PC-3 (cell line): ENCODE results near the gene GNGT1. TPM values are rescaled to one million over a fixed set of nuclear protein-coding genes. Genes with fewer than 3 reads are reported as not detected.

Experiments used
- ATAC-seq: fragments of 200-7000 bp; cut with Tn5 transposase; 2 replicates; pipeline ENCODE4 v1.9.1; 2020; ENCODE audit warnings: mild to moderate bottlenecking, moderate library complexity
- Bru-seq: library from RNA; stranded (reverse); fragments of 400-500 nt; gene quantifications from one replicate; lab custom pipeline; 2021; lab: Mats Ljungman, UMichigan
- BruChase-seq, 2 experiments: library from RNA; stranded (reverse); fragments of 400-500 nt; gene quantifications; one replicate each; lab custom pipeline; 2021; lab: Mats Ljungman, UMichigan
- BruUV-seq: library from RNA; stranded (reverse); fragments of 400-500 nt; replicated peaks from 2 replicates; lab custom pipeline; 2021; lab: Mats Ljungman, UMichigan
- CTCF ChIA-PET: fragments of 300-600 bp; sonication (Branson Sonifier 250); formaldehyde crosslinking; loops from one replicate; lab custom pipeline; 2022; ENCODE audit warnings: antibody characterized with exemption; lab: Charles Lee
- POLR2A ChIA-PET: fragments of 300-600 bp; sonication (Branson Sonifier 250); formaldehyde crosslinking; loops from one replicate; lab custom pipeline; 2022; ENCODE audit warnings: antibody characterized with exemption; ENCODE audit not compliant: unreplicated experiment; lab: Charles Lee
- DNase-seq: peaks from one replicate; pipeline ENCODE4 v3.0.0-alpha.2; 2015
- H2AFZ ChIP-seq: fragments of 300-600 bp; sonication (generic); 2 replicates; pipeline ENCODE4 v1.6.0; 2016; ENCODE audit warnings: antibody characterized with exemption, low read length
- H3F3A ChIP-seq: fragments of 300-600 bp; sonication (generic); one replicate; pipeline ENCODE4 v1.6.0; 2017; ENCODE audit warnings: antibody characterized with exemption, low read length, control low read depth, mild to moderate bottlenecking; ENCODE audit not compliant: unreplicated experiment
- H3K27ac ChIP-seq: fragments of 300-600 bp; sonication (generic); 2 replicates; pipeline ENCODE4 v1.5.1; 2016; ENCODE audit warnings: mild to moderate bottlenecking, low read length
- H3K27me3 ChIP-seq: fragments of 300-600 bp; sonication (generic); 2 replicates; pipeline ENCODE4 v1.6.1; 2016; ENCODE audit warnings: low read length, mixed read lengths
- H3K36me3 ChIP-seq: fragments of 300-600 bp; sonication (generic); 2 replicates; pipeline ENCODE4 v1.6.1; 2016; ENCODE audit warnings: low read depth, mixed run types, low read length, mixed read lengths
- H3K4me1 ChIP-seq: fragments of 300-600 bp; sonication (generic); 2 replicates; pipeline ENCODE4 v1.5.1; 2016; ENCODE audit warnings: low read length; ENCODE audit not compliant: insufficient read depth
- H3K4me2 ChIP-seq: fragments of 300-600 bp; sonication (generic); 2 replicates; pipeline ENCODE4 v1.6.0; 2016; ENCODE audit warnings: low read length
- H3K4me3 ChIP-seq: fragments of 300-600 bp; sonication (generic); 2 replicates; pipeline ENCODE4 v1.5.1; 2016; ENCODE audit warnings: mild to moderate bottlenecking, low read length, mixed read lengths
- H3K79me2 ChIP-seq: fragments of 300-600 bp; sonication (generic); 2 replicates; pipeline ENCODE4 v1.6.1; 2017; ENCODE audit warnings: low read length, mixed read lengths
- H3K9ac ChIP-seq: fragments of 300-600 bp; sonication (generic); 2 replicates; pipeline ENCODE4 v1.6.0; 2016; ENCODE audit warnings: mild to moderate bottlenecking, low read length
- H3K9me2 ChIP-seq: fragments of 300-600 bp; sonication (generic); replicated peaks from 2 replicates; pipeline ENCODE4 v1.6.1; 2016; ENCODE audit warnings: mixed run types, low read length, mixed read lengths
- H3K9me3 ChIP-seq: fragments of 300-600 bp; sonication (generic); 2 replicates; pipeline ENCODE4 v1.6.1; 2016; ENCODE audit warnings: low read length, mixed read lengths
- H4K20me1 ChIP-seq: fragments of 300-600 bp; sonication (generic); 2 replicates; pipeline ENCODE4 v1.6.1; 2016; ENCODE audit warnings: low read length, mixed read lengths
- CTCF ChIP-seq: fragments of 300-600 bp; sonication (generic); conservative IDR thresholded peaks from 2 replicates; pipeline ENCODE4 v1.5.1; 2017; ENCODE audit warnings: antibody characterized with exemption, low read depth, mild to moderate bottlenecking, low read length
- EZH2 ChIP-seq: fragments of 300-600 bp; sonication (generic); IDR thresholded peaks from one replicate; pipeline ENCODE4 v1.6.1; 2017; ENCODE audit warnings: antibody characterized with exemption, mild to moderate bottlenecking, low read length; ENCODE audit not compliant: unreplicated experiment
- EZH2phosphoT487 ChIP-seq: fragments of 300-600 bp; sonication (generic); IDR thresholded peaks from 2 replicates; pipeline ENCODE4 v1.6.1; 2018; ENCODE audit warnings: mild to moderate bottlenecking, antibody characterized with exemption, low read length, borderline replicate concordance
- intact Hi-C: fragments of 100-400 bp; cut with micrococcal nuclease; formaldehyde crosslinking; loops from 2 replicates; pipeline ENCODE4 v1.9.0; 2023
- long read RNA-seq: library from polyadenylated mRNA; unstranded; transcript quantifications from one replicate; pipeline ENCODE4 v2.0.0, GENCODE V29; 2021; ENCODE audit not compliant: unreplicated experiment
- total RNA-seq: library from RNA; depleted of rRNA; stranded (reverse); fragments of >200 nt; gene quantifications from 2 replicates; pipeline ENCODE4 v1.2.3, GENCODE V29; 2014; rRNA removed

Gene GNGT1
- total RNA-seq: not detected in 2 replicates
- Bru-seq, nascent RNA: percentile 9 among the genes with signal in this experiment
- BruChase-seq, experiment 1, labeled RNA remaining after a 6-hour chase: percentile 7 among the genes with signal in this experiment
- percentile 6 among the genes with signal in this experiment for BruChase-seq, experiment 2, labeled RNA remaining after a 2-hour chase
- long read RNA-seq, partial matches to known transcripts: 0 of 1 reads
- long read RNA-seq, other reads (novel, unspliced or antisense): 1 of 1 reads

GRCh38 chr7:93906267-93906666 is at the start of gene GNGT1:
GNGT1 (plus strand) TSS chr7:93906567; CDS start chr7:93906747, 180 bp downstream.
- no peak within 1 kb of the TSS for H3K27ac ChIP-seq
- BruUV-seq: no TSS peak
- TF ChIP-seq CTCF (no peak), EZH2 (no peak), EZH2phosphoT487 (no peak)
- H3K4me2 ChIP-seq: no peak within 1 kb of the TSS
- H3K4me1 ChIP-seq: peaks cover 6% of the 10 kb centered on the region; the same call in 1 of the 2 replicates
- H3F3A ChIP-seq: no peaks in the 10 kb centered on the region
- H4K20me1 ChIP-seq: no peaks in the 10 kb centered on the region
- ATAC-seq (no peak), DNase-seq (no peak)
- H3K4me3 ChIP-seq: no peak within 1 kb of the TSS
- H2AFZ ChIP-seq: no peak within 1 kb of the TSS
- H3K9me2 ChIP-seq: no peaks in the 10 kb centered on the region
- H3K9ac ChIP-seq: no peak within 1 kb of the TSS
- peaks cover 4% of the 10 kb centered on the region; the same call in 1 of the 2 replicates for H3K27me3 ChIP-seq
- POLR2A ChIA-PET: no interaction called here
- H3K9me3 ChIP-seq: no peaks in the 10 kb centered on the region
- intact Hi-C loops: no loop called here
- CTCF ChIA-PET: no interaction called here
- H3K36me3 ChIP-seq: no peaks in the 10 kb centered on the region
- H3K79me2 ChIP-seq: no peaks in the 10 kb centered on the region

GRCh38 chr7:93858857-93859256 is 47.5 kb upstream of the GNGT1 start:
- Histone ChIP-seq H3K27ac (no peak overlapping the region), H3F3A (no peaks in the 10 kb centered on the region), H3K9me3 (no peaks in the 10 kb centered on the region), H3K9ac (no peak overlapping the region), H3K4me1 (0 out of 2 replicates have a peak, but pooled peaks cover 6% of the 10 kb centered on the region), H3K36me3 (no peaks in the 10 kb centered on the region), H3K27me3 (no peaks in the 10 kb centered on the region), H3K9me2 (no peaks in the 10 kb centered on the region), H3K4me2 (no peak overlapping the region), H3K79me2 (no peaks in the 10 kb centered on the region), H4K20me1 (no peaks in the 10 kb centered on the region), H3K4me3 (no peak overlapping the region), H2AFZ (no peak overlapping the region)
- no TSS peak for BruUV-seq
- intact Hi-C loops: no loop called here
- TF ChIP-seq EZH2: no peak
- no peak for TF ChIP-seq EZH2phosphoT487
- no peak for TF ChIP-seq CTCF
- ATAC-seq (no peak), DNase-seq (no peak)
- ChIA-PET CTCF (no interaction called here), POLR2A (no interaction called here)

- BruUV-seq: no TSS peak
- POLR2A ChIA-PET: no interaction called here
- no peak overlapping the region for H3K4me2 ChIP-seq
Observed at GRCh38 chr7:93860261-93860660, 46.1 kb upstream of the GNGT1 start.

More at GRCh38 chr7:93860261-93860660, 46.1 kb upstream of the GNGT1 start:
- no peaks in the 10 kb centered on the region for H3K36me3 ChIP-seq
- no peaks in the 10 kb centered on the region for H3K79me2 ChIP-seq
- H3K9me2 ChIP-seq: no peaks in the 10 kb centered on the region
- H2AFZ ChIP-seq: no peak overlapping the region
- TF ChIP-seq EZH2phosphoT487 (no peak), EZH2 (no peak), CTCF (no peak)
- DNase-seq (no peak), ATAC-seq (no peak)
- no peak overlapping the region for H3K4me3 ChIP-seq
- H3K4me1 ChIP-seq: 0 out of 2 replicates have a peak, but pooled peaks cover 6% of the 10 kb centered on the region
- CTCF ChIA-PET: no interaction called here
- no peak overlapping the region for H3K27ac ChIP-seq
- no peak overlapping the region for H3K9ac ChIP-seq
- H3K9me3 ChIP-seq: no peaks in the 10 kb centered on the region
- no peaks in the 10 kb centered on the region for H3F3A ChIP-seq
- intact Hi-C loops: no loop called here
- no peaks in the 10 kb centered on the region for H3K27me3 ChIP-seq
- H4K20me1 ChIP-seq: no peaks in the 10 kb centered on the region
